GM21526 (cell line): Measurements from ENCODE around the gene IL1R2.
"Not testable (repeated sequence)": the region's sequence is repeated elsewhere in the genome, so short reads cannot be mapped to it uniquely, and the experiment has no call there.

Experiments
- ATAC-seq: cut with Tn5 transposase; IDR thresholded peaks from one replicate; pipeline ENCODE4 v1.9.1; 2021; ENCODE audit warnings: moderate library complexity; ENCODE audit not compliant: unreplicated experiment, low FRiP score

The IL1R2 gene

GRCh38 chr2:102058293-102058833 is 66.6 kb downstream of the IL1R2 start:
- no peak for ATAC-seq

GRCh38 chr2:102059151-102059550 is 67.4 kb downstream of the IL1R2 start:
- no peak for ATAC-seq

GRCh38 chr2:102060047-102060446 is 68.3 kb downstream of the IL1R2 start:
- no peak for ATAC-seq

DNA sequence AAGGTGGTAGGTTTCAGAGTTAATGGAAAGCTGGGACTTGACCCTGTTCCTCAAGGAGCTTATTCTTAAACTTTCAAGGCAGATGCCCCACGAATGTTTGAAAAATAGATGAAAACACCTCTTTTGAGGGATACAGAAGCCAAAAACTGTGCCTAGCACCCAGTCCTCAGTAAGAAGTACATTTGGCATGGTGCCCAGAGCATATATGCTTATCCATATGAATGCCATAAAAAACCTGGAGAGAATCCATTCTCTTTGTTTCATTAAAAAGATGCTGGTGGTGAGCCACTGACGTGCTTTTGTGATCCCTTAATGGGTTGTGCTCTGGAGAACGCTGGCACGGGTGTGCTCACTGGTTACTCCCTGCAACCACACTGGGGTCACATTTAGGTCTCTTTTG is 69.0 kb downstream of the IL1R2 start:
- no peak for ATAC-seq

- ATAC-seq = no peak
These were observed 69.5 kb downstream of the IL1R2 start for GRCh38 chr2:102061286-102061699.

- no peak for ATAC-seq
These were observed 70.4 kb downstream of the IL1R2 start for GRCh38 chr2:102061962-102062795.

DNA sequence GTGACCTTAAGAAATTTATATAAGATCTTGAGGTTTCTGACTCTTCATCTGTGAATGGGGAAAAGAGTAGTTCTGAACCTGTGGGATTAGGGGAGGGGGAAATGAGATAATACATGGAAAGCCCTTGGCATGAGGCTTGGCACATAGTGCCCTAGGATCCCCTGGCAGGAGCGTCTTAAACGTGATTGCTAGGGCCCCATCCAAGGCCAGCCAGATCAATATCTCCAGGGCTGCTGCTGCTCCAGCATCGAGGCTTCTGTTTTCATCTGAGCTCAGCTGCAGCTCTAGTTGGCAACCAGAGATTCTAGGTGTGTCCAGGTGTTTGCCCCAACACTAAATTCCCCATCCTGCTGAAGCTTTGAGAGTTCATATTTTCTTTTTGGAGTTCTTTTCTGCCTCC is 71.0 kb downstream of the IL1R2 start:
- no peak for ATAC-seq

DNA sequence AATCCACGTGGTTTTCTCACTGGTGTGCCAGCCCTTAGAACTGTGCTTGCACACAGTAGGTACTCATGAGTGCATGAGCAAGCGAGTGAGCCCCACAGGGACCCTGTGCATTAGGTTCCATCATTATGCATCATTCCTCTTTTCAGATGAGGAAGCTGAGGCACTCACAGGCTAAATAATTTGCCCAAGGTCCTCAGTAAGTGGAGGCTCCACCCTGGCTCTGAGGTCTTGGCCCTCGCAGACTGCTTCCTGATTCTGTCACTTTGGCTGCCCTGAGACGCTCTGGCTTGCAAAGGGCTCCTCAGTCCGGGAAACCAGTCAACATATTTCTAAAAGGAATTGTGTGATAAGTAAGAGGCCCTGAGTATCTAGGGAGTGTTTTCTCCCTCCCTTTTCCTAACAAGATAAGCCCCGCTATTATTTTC is 71.7 kb downstream of the IL1R2 start:
- no peak for ATAC-seq

GRCh38 chr2:102063941-102064678 is 72.3 kb downstream of the IL1R2 start:
- ATAC-seq = no peak

DNA sequence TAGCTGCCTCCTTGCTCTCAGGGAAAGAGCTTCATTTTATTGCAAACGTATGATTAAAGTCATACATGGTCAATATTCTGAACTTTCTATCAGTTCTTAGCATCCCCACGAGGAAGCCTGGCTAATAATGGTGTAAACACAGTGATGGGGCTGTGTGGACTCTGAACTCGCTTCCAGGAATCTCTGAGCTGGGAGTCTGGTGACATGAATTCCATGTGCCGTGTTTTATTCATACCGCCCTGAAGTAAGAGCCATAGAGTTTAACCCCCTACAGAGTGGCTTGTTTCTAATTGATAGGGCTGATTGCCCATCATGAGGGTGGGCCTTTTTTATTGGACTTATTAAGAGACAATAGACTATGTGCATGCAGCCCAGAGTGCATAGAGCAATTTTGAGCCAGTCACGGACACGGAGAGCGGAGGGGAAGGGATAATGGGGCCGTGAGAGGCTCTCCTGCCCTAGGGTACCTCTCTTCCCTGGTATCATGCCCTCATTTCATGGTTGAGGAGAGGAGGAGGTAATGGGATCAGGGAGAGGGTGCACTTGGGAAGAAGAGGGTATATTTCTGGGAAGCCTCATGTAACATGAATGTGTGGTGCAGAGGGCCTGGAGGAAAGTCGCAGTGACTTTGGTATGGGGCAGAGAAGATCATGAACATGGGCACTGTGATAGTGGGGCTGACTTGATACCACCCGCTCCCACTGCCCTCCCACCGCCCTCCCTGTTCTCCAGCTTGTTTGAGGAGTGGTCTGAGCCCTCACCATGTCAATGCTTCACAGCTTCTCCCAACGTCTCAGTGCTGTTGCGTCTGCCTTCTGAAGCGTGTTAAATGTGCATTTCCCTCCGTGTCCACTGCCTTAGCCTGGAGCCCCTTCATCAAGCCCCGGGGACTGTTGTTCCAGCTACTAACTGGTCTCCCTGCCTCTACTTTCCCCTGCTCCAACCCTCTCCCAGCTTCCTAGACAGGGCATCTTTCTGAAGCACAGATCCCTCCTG is 73.2 kb downstream of the IL1R2 start:
- no peak for ATAC-seq

GRCh38 chr2:102065675-102066252 is 74.0 kb downstream of the IL1R2 start:
- no peak for ATAC-seq

- no peak for ATAC-seq
These were observed 74.8 kb downstream of the IL1R2 start for GRCh38 chr2:102066554-102066953.

GRCh38 chr2:102068126-102068525 is 76.4 kb downstream of the IL1R2 start:
- not testable (repeated sequence) for ATAC-seq

- ATAC-seq = no peak
These were observed 77.7 kb downstream of the IL1R2 start for GRCh38 chr2:102069311-102069974.

GRCh38 chr2:102070058-102070642 is 78.4 kb downstream of the IL1R2 start:
- ATAC-seq = no peak

GRCh38 chr2:102072741-102073140 is 81.0 kb downstream of the IL1R2 start:
- no peak for ATAC-seq

- no peak for ATAC-seq
These were observed 81.5 kb downstream of the IL1R2 start for GRCh38 chr2:102073168-102073724.

- ATAC-seq = no peak
These were observed 82.5 kb downstream of the IL1R2 start for GRCh38 chr2:102074152-102074783.
